T-helper 17 cell (primary cell): ENCODE data around the gene SNRNP200. TPM values are rescaled to one million over a fixed set of nuclear protein-coding genes. Genes with fewer than 3 reads are reported as not detected.

Source experiments
- ATAC-seq: fragments of 150-1000 bp; cut with Tn5 transposase; 2 replicates; pipeline ENCODE4 v1.10.0; 2021; ENCODE audit warnings: mild to moderate bottlenecking, moderate library complexity
- DNase-seq, 3 donors: peaks; one replicate each; pipeline versions ENCODE4 v3.0.0 to v3.0.0-alpha.2; 2020 to 2021
- H3K9me3 ChIP-seq: one replicate; pipeline ENCODE4 v1.7.0; 2013; ENCODE audit warnings: low read length, mild to moderate bottlenecking; ENCODE audit not compliant: control insufficient read depth, poor library complexity, severe bottlenecking
- H3K27ac Mint-ChIP-seq: one replicate; pipeline ENCODE4 v1.8.0; 2022; ENCODE audit warnings: mild to moderate bottlenecking, moderate library complexity, mixed read lengths
- H3K27me3 Mint-ChIP-seq: one replicate; pipeline ENCODE4 v1.8.0; 2022; ENCODE audit warnings: mixed read lengths
- H3K36me3 Mint-ChIP-seq: one replicate; pipeline ENCODE4 v1.8.0; 2022; ENCODE audit warnings: low read depth, mixed read lengths
- H3K4me1 Mint-ChIP-seq: one replicate; pipeline ENCODE4 v1.8.0; 2022; ENCODE audit warnings: mild to moderate bottlenecking, mixed read lengths
- H3K4me3 Mint-ChIP-seq: one replicate; pipeline ENCODE4 v1.8.0; 2022; ENCODE audit warnings: mild to moderate bottlenecking, moderate library complexity, mixed read lengths
- total RNA-seq, 4 donors: library from RNA in 2 of 4; stranded (reverse) in 2 of 4; gene quantifications; one replicate each; pipeline ENCODE4 v1.2.3 and lab custom pipeline; 2022 to 2026

SNRNP200 gene
- total RNA-seq, 2 donors from 2014 or later, result 189 to 224 TPM

- DNase-seq, result no peak
- no peak for ATAC-seq
- peaks cover 4% of the 10 kb centered on the region for H3K36me3 Mint-ChIP-seq
- H3K4me3 Mint-ChIP-seq, result no peak overlapping the region
- no peaks in the 10 kb centered on the region for H3K27me3 Mint-ChIP-seq
- H3K9me3 ChIP-seq, result no peaks in the 10 kb centered on the region
- peak overlapping the region; percentile 43 for H3K27ac Mint-ChIP-seq
- peaks cover 19% of the 10 kb centered on the region for H3K4me1 Mint-ChIP-seq
These were observed 55.7 kb downstream of the SNRNP200 start for GRCh38 chr2:96249654-96250053.

- ATAC-seq, result no peak
- Mint-ChIP-seq H3K4me3 (no peak overlapping the region), H3K4me1 (peaks cover 17% of the 10 kb centered on the region), H3K27ac (peak overlapping the region; percentile 90), H3K27me3 (no peaks in the 10 kb centered on the region), H3K36me3 (peaks cover 2% of the 10 kb centered on the region)
- H3K9me3 ChIP-seq, result no peaks in the 10 kb centered on the region
- DNase-seq, result no peak
These were observed 56.7 kb downstream of the SNRNP200 start for GRCh38 chr2:96248624-96249023.

- DNase-seq, result no peak
- Mint-ChIP-seq H3K27me3 (no peaks in the 10 kb centered on the region), H3K4me3 (no peak overlapping the region), H3K4me1 (peaks cover 21% of the 10 kb centered on the region), H3K27ac (peak overlapping the region; percentile 90), H3K36me3 (no peaks in the 10 kb centered on the region)
- no peaks in the 10 kb centered on the region for H3K9me3 ChIP-seq
- ATAC-seq, result no peak
These were observed 57.5 kb downstream of the SNRNP200 start for GRCh38 chr2:96247896-96248295.

GRCh38 chr2:96247009-96247408 is 58.3 kb downstream of the SNRNP200 start:
- H3K9me3 ChIP-seq, result no peaks in the 10 kb centered on the region
- Mint-ChIP-seq H3K27me3 (no peaks in the 10 kb centered on the region), H3K36me3 (no peaks in the 10 kb centered on the region), H3K4me3 (no peak overlapping the region), H3K4me1 (peaks cover 27% of the 10 kb centered on the region), H3K27ac (peak overlapping the region; percentile 90)
- no peak for DNase-seq
- no peak for ATAC-seq

GRCh38 chr2:96245609-96246390 is 59.5 kb downstream of the SNRNP200 start:
- ATAC-seq (no peak), DNase-seq (no peak)
- H3K36me3 Mint-ChIP-seq, result no peaks in the 10 kb centered on the region
- no peaks in the 10 kb centered on the region for H3K9me3 ChIP-seq
- H3K27me3 Mint-ChIP-seq, result no peaks in the 10 kb centered on the region
- H3K27ac Mint-ChIP-seq, result peak overlapping the region; percentile 90
- no peak overlapping the region for H3K4me3 Mint-ChIP-seq
- H3K4me1 Mint-ChIP-seq, result peaks cover 38% of the 10 kb centered on the region

- H3K4me3 Mint-ChIP-seq, result peak overlapping the region; percentile 31
- DNase-seq, result no peak
- no peaks in the 10 kb centered on the region for H3K36me3 Mint-ChIP-seq
- no peak overlapping the region for H3K27ac Mint-ChIP-seq
- no peak for ATAC-seq
- no peaks in the 10 kb centered on the region for H3K9me3 ChIP-seq
- no peaks in the 10 kb centered on the region for H3K27me3 Mint-ChIP-seq
- H3K4me1 Mint-ChIP-seq, result peaks cover 38% of the 10 kb centered on the region
These were observed 61.5 kb downstream of the SNRNP200 start for GRCh38 chr2:96243843-96244242.

GRCh38 chr2:96241900-96242611 is 63.3 kb downstream of the SNRNP200 start:
- H3K36me3 Mint-ChIP-seq, result no peaks in the 10 kb centered on the region
- H3K4me3 Mint-ChIP-seq, result peak overlapping the region; percentile 76
- peak overlapping the region; percentile 95 for H3K27ac Mint-ChIP-seq
- DNase-seq (no peak), ATAC-seq (peak; percentile 86)
- peaks cover 31% of the 10 kb centered on the region for H3K4me1 Mint-ChIP-seq
- H3K27me3 Mint-ChIP-seq, result no peaks in the 10 kb centered on the region
- H3K9me3 ChIP-seq, result no peaks in the 10 kb centered on the region

GRCh38 chr2:96241227-96241626 is 64.1 kb downstream of the SNRNP200 start:
- Mint-ChIP-seq H3K4me1 (peaks cover 29% of the 10 kb centered on the region), H3K36me3 (no peaks in the 10 kb centered on the region), H3K27ac (peak overlapping the region; percentile 95), H3K4me3 (peak overlapping the region; percentile 76), H3K27me3 (no peaks in the 10 kb centered on the region)
- ATAC-seq (no peak), DNase-seq (no peak)
- no peaks in the 10 kb centered on the region for H3K9me3 ChIP-seq

GRCh38 chr2:96240341-96241038 is 64.9 kb downstream of the SNRNP200 start:
- H3K9me3 ChIP-seq, result no peaks in the 10 kb centered on the region
- Mint-ChIP-seq H3K4me1 (peaks cover 24% of the 10 kb centered on the region), H3K27ac (peak overlapping the region; percentile 95), H3K36me3 (no peaks in the 10 kb centered on the region), H3K27me3 (no peaks in the 10 kb centered on the region), H3K4me3 (no peak overlapping the region)
- no peak for ATAC-seq
- no peak for DNase-seq

- Mint-ChIP-seq H3K4me3 (no peak overlapping the region), H3K36me3 (no peaks in the 10 kb centered on the region), H3K27me3 (no peaks in the 10 kb centered on the region), H3K4me1 (peaks cover 24% of the 10 kb centered on the region), H3K27ac (peak overlapping the region; percentile 95)
- DNase-seq, result no peak
- no peak for ATAC-seq
- H3K9me3 ChIP-seq, result no peaks in the 10 kb centered on the region
These were observed 65.5 kb downstream of the SNRNP200 start for GRCh38 chr2:96239745-96240264.

GRCh38 chr2:96239091-96239490 is 66.3 kb downstream of the SNRNP200 start:
- ATAC-seq (no peak), DNase-seq (no peak)
- Mint-ChIP-seq H3K4me3 (no peak overlapping the region), H3K27ac (no peak overlapping the region), H3K27me3 (no peaks in the 10 kb centered on the region), H3K36me3 (no peaks in the 10 kb centered on the region), H3K4me1 (peaks cover 26% of the 10 kb centered on the region)
- no peaks in the 10 kb centered on the region for H3K9me3 ChIP-seq

GRCh38 chr2:96238266-96238665 is 67.1 kb downstream of the SNRNP200 start:
- Mint-ChIP-seq H3K4me3 (no peak overlapping the region), H3K4me1 (peaks cover 26% of the 10 kb centered on the region), H3K36me3 (no peaks in the 10 kb centered on the region), H3K27me3 (no peaks in the 10 kb centered on the region), H3K27ac (no peak overlapping the region)
- DNase-seq, result no peak
- no peaks in the 10 kb centered on the region for H3K9me3 ChIP-seq
- no peak for ATAC-seq

GRCh38 chr2:96236882-96237281 is 68.5 kb downstream of the SNRNP200 start:
- DNase-seq, result no peak
- no peak overlapping the region for H3K27ac Mint-ChIP-seq
- no peak overlapping the region for H3K4me3 Mint-ChIP-seq
- H3K36me3 Mint-ChIP-seq, result no peaks in the 10 kb centered on the region
- ATAC-seq, result no peak
- H3K27me3 Mint-ChIP-seq, result no peaks in the 10 kb centered on the region
- H3K9me3 ChIP-seq, result no peaks in the 10 kb centered on the region
- peaks cover 17% of the 10 kb centered on the region for H3K4me1 Mint-ChIP-seq
